Spinal cord (tissue), 10 donors: ENCODE results near the gene SLC2A3. TPM values are rescaled to one million over a fixed set of nuclear protein-coding genes. Genes with fewer than 3 reads are reported as not detected.
"Not testable (repeated sequence)": the region's sequence is repeated elsewhere in the genome, so short reads cannot be mapped to it uniquely, and the experiment has no call there.

ENCODE experiments used
- DNase-seq, 6 donors: peaks; one replicate each; pipeline versions ENCODE4 v3.0.0 to v3.0.0-alpha.2; 2013 to 2015; ENCODE audit warnings: low spot score in 6 of 6, low read depth in 4 of 6
- H3K27ac ChIP-seq: one replicate; pipeline ENCODE4 v1.5.1; 2013; ENCODE audit warnings: low read depth, low read length, control low read depth
- H3K27me3 ChIP-seq: one replicate; pipeline ENCODE4 v1.6.1; 2013; ENCODE audit warnings: low read length; ENCODE audit not compliant: control insufficient read depth, insufficient read depth
- H3K36me3 ChIP-seq: one replicate; pipeline ENCODE4 v1.6.1; 2013; ENCODE audit warnings: low read length; ENCODE audit not compliant: control insufficient read depth, insufficient read depth
- H3K4me1 ChIP-seq: one replicate; pipeline ENCODE4 v1.6.1; 2013; ENCODE audit warnings: low read length; ENCODE audit not compliant: control insufficient read depth, insufficient read depth
- H3K4me3 ChIP-seq: one replicate; pipeline ENCODE4 v1.5.1; 2013; ENCODE audit warnings: low read depth, low read length, control low read depth
- H3K9me3 ChIP-seq: one replicate; pipeline ENCODE4 v1.6.1; 2013; ENCODE audit warnings: low read length; ENCODE audit not compliant: control insufficient read depth, insufficient read depth
- WGBS: methylation state at CpG from one replicate; pipeline ENCODE4 v1.1.5; 2013; ENCODE audit warnings: missing lambda C conversion rate; ENCODE audit not compliant: insufficient coverage; 5-methylcytosine and 5-hydroxymethylcytosine counted together
- polyA plus RNA-seq, 2 donors: library from polyadenylated mRNA; unstranded; fragments of 120-200 nt; gene quantifications; one replicate each; pipeline ENCODE4 v1.2.1, GENCODE V29; 2013; ENCODE audit not compliant: insufficient read length in 2 of 2
- total RNA-seq, 2 donors: library from RNA; depleted of rRNA in 1 of 2; stranded (reverse); fragments of 120-200 nt in 1 of 2; fragments of >200 nt in 1 of 2; gene quantifications; one replicate each; pipeline versions ENCODE4 v1.2.3 to v1.2.4, GENCODE V29; 2013 to 2014
- donor health status: healthy.

The SLC2A3 gene
- total and polyA plus RNA-seq, 4 donors: 28.5 to 210 (median 97.9) TPM

- H3K27ac ChIP-seq, H3K4me3 ChIP-seq, H3K27me3 ChIP-seq, H3K9me3 ChIP-seq, H3K4me1 ChIP-seq, DNase-seq: not testable (repeated sequence)
- H3K36me3 ChIP-seq: peaks cover 40% of the 10 kb centered on the region
- WGBS: 100% methylated on average over 1 of the region's 12 CpGs
Observed at GRCh38 chr12:7921181-7921580, 14.8 kb downstream of the SLC2A3 start.

- DNase-seq, H3K4me3 ChIP-seq, H3K9me3 ChIP-seq, H3K4me1 ChIP-seq, H3K27me3 ChIP-seq, H3K27ac ChIP-seq: not testable (repeated sequence)
- H3K36me3 ChIP-seq: peaks cover 25% of the 10 kb centered on the region
- 84% methylated on average over 2 of the region's 7 CpGs for WGBS
Observed at GRCh38 chr12:7918268-7918590, 17.8 kb downstream of the SLC2A3 start.

DNA sequence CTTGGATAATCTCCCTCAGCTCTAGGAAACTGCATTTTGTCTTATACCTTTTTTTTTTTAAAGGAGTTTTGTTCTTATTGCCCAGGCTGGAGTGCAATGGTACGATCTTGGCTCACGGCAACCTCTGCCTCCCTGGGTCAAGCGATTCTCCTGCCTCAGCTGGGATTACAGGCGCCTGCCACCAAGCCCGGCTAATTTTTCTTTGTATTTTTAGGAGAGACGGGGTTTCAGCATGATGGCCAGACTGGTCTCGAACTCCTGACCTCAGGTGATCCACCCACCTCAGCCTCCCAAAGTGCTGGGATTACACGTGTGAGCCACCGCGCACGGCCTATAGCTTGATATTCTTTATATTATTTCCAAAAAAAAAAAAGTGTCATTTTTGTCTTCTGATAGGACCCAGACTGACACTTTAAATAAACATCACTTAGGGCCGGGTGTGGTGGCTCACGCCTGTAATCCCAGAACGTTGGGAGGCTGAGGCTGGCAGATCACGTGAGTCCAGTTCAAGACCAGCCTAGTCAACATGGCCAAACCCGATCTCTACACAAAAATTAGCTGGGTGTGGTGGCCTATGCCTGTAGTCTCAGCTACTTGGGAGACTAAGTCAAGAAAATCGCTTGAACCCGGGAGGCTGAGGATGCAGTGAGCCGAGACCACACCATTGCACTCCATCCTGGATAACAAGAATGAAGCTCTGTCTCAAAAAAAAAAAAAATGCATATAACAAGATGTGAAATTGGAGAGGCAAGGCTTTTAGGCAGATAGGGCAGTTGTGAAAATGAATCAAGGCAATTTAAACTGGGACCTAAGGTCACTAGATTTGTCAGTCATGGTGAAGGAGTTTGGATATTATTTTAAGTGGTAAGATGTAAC lies 18.4 kb downstream of the SLC2A3 start:
- no peaks in the 10 kb centered on the region for H3K9me3 ChIP-seq
- no peak overlapping the region for H3K27ac ChIP-seq
- H3K4me3 ChIP-seq: no peak overlapping the region
- peaks cover 19% of the 10 kb centered on the region for H3K36me3 ChIP-seq
- H3K4me1 ChIP-seq: no peaks in the 10 kb centered on the region
- 94% methylated on average over 3 of the region's 19 CpGs for WGBS
- no peak for DNase-seq
- no peaks in the 10 kb centered on the region for H3K27me3 ChIP-seq

DNA sequence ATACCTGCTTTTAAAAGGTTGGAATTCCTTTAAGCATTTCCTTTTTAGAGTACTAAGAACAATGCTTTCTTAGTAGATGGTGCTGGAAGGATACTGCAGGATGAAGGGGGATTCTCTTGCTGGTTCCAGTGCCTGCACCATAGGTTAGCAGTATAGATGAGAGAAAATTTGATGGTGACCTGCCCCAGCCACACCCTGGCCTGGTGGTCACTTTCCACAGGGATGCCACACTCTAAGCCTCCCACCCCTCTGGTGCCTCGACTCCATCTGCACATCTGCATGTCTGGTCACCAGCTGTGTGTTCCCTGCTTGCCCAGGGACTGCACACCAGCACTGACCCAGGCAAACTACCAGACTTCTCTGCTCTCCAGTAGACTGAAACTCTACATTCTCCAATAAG lies 19.1 kb downstream of the SLC2A3 start:
- Histone ChIP-seq H3K4me1 (no peaks in the 10 kb centered on the region), H3K4me3 (no peak overlapping the region), H3K9me3 (no peaks in the 10 kb centered on the region), H3K27ac (no peak overlapping the region), H3K27me3 (no peaks in the 10 kb centered on the region), H3K36me3 (peaks cover 12% of the 10 kb centered on the region)
- WGBS: 70% methylated on average over 1 of the region's 1 CpG
- no peak for DNase-seq

GRCh38 chr12:7915661-7916403 lies 20.2 kb downstream of the SLC2A3 start:
- H3K4me1 ChIP-seq: no peaks in the 10 kb centered on the region
- peaks cover 11% of the 10 kb centered on the region for H3K36me3 ChIP-seq
- no peak overlapping the region for H3K27ac ChIP-seq
- H3K9me3 ChIP-seq: no peaks in the 10 kb centered on the region
- H3K27me3 ChIP-seq: no peaks in the 10 kb centered on the region
- H3K4me3 ChIP-seq: no peak overlapping the region
- DNase-seq: peak in 2 of 6 donors; percentile 40 to 41
- WGBS: 18% methylated on average over 25 of the region's 38 CpGs

DNA sequence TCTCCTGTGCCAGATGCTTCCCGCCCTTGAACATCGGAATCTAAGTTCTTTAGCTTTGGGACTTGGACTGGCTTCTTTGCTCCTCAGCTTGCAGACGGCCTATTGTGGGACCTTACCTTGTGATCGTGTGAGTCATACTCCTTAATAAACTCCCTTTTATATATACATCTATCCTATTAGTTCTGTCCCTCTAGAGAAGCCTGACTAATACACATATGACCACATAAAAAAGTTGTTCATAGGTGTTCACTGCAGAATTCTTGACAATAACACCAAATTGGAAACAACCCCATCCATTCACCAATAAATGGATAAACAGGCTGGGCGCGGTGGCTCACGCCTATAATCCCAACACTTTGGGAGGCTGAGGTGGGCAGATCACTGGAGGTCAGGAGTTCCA lies 25.9 kb downstream of the SLC2A3 start:
- 92% methylated on average over 4 of the region's 7 CpGs for whole genome bisulfite sequencing
- DNase-seq, H3K27me3 ChIP-seq: not testable (repeated sequence)

DNA sequence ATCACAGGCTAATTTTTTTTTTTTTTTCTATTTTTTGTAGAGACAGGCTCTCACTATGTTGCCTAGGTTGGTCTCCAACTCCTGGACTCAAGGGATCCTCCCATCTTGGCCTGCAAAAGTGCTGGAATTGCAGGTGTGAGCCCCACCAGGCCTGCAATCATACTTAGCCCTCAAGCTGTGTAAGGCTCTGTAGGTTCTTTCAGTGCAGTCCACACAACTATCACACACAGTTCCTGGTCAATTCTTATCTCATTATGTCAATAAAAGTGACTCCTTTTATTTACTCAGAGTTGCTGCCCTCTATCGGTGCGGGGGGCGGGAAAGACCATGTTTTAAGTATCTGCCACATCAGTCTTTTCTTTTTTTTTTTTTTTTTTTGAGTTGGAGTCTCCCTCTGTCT lies 29.0 kb downstream of the SLC2A3 start:
- no peaks in the 10 kb centered on the region for H3K9me3 ChIP-seq
- no peaks in the 10 kb centered on the region for H3K4me1 ChIP-seq
- no peaks in the 10 kb centered on the region for H3K27me3 ChIP-seq
- H3K36me3 ChIP-seq: no peaks in the 10 kb centered on the region
- WGBS: 26% methylated on average over 3 of the region's 3 CpGs
- no peak overlapping the region for H3K4me3 ChIP-seq
- H3K27ac ChIP-seq: no peak overlapping the region
- DNase-seq: peak in 1 of 6 donors; percentile 36

More for the DNA sequence above, 25.9 kb downstream of the SLC2A3 start:
- H3K9me3 ChIP-seq, H3K36me3 ChIP-seq, H3K4me1 ChIP-seq, H3K27ac ChIP-seq, H3K4me3 ChIP-seq: not testable (repeated sequence)

DNA sequence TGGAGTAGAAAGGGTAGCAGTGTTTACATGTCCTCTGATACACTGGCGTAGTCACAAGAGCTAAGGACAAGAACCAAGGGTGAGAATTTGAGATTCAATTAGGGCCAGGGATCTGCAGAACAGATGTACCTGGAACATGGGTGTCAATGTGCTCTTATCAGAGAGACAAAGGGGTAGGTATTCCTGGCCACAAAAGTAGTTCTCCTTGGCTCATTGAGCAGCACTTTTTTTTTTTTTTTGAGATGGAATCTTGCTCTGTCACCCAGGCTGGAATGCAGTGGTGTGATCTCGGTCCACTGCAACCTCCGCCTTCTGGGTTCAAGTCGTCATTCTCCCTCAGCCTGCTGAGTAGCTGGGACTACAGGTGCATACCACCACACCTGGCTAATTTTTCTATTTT lies 29.7 kb downstream of the SLC2A3 start:
- not testable (repeated sequence) for H3K4me1 ChIP-seq, H3K9me3 ChIP-seq, DNase-seq, H3K27me3 ChIP-seq, H3K27ac ChIP-seq, H3K36me3 ChIP-seq, H3K4me3 ChIP-seq
- 56% methylated on average over 1 of the region's 4 CpGs for WGBS

DNA sequence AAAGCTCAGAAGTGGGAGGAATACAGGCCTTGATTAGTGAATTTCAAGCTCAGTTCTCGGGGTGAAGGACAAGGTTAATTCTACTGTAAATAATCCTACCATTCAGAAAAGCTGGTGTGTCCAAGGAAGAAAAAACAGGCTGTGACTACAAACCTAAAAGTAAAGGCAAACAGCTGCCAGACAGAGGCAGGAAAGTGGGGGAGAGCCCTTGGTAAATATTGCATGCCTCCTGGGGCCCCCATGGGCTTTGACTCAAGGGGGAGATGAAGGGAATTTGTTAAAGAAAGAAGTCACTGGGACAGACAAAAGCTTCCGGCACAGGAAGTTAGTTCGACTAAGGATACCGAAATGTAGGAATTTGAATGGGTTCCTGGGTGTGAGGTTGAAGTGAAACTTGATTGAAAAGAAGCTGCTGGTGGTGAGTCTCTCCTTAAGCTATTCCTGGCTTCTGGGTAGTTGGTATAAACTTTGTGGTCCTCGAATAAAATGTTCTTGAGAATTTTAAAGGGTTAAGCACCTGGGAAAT lies 30.3 kb downstream of the SLC2A3 start:
- not testable (repeated sequence) for H3K27ac ChIP-seq, H3K36me3 ChIP-seq, H3K4me3 ChIP-seq, H3K27me3 ChIP-seq, H3K9me3 ChIP-seq, H3K4me1 ChIP-seq
- no CpG with 5 or more reads among the region's 5 CpGs for WGBS
- DNase-seq: peak in 1 of 6 donors; percentile 4
